GM04503 (cell line): ENCODE data around the gene ZNF821.
"Not testable (repeated sequence)": the region's sequence is repeated elsewhere in the genome, so short reads cannot be mapped to it uniquely, and the experiment has no call there.

Experiments
- DNase-seq: peaks from one replicate; pipeline ENCODE4 v3.0.0-alpha.2; 2012; ENCODE audit warnings: low read depth

Gene ZNF821

DNA sequence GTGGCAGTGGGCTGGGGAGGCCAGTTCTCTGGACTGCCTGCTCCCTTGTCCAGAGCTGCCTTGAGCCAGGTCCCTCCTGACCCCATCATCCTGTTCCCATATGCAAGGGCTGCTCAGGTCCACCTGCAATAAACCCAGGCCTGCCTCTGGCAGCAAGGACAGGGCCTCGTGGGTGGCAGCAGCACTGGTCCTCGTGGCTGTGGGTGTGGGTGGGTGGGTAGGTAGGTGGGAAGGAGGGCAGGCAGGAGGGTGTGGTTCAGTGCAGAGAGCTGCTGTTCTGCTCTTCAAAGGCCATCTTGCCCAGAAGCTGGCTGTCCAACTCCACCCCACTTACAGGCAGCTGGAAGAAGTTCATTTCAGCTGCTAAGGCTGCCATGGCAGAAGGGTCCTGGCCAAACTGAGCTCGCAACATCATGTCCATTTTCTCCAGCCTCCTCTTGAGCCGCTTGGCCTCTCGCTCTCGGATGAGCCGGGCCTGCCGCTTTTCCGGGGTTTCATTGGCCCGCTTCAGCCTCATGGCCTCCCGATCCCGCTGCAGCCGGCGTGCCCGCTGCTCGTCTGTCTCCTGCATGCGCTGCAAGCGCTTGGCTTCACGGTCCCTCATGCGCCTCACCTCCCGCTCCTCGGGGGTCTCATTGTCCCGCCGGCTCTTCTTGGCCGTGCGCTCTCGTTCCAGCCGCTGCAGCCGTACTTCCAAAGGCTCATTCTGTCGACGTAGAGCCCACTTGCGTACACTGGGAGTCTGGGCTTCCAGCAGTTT is 24.0 kb downstream of the ZNF821 start:
- DNase-seq = no peak

DNA sequence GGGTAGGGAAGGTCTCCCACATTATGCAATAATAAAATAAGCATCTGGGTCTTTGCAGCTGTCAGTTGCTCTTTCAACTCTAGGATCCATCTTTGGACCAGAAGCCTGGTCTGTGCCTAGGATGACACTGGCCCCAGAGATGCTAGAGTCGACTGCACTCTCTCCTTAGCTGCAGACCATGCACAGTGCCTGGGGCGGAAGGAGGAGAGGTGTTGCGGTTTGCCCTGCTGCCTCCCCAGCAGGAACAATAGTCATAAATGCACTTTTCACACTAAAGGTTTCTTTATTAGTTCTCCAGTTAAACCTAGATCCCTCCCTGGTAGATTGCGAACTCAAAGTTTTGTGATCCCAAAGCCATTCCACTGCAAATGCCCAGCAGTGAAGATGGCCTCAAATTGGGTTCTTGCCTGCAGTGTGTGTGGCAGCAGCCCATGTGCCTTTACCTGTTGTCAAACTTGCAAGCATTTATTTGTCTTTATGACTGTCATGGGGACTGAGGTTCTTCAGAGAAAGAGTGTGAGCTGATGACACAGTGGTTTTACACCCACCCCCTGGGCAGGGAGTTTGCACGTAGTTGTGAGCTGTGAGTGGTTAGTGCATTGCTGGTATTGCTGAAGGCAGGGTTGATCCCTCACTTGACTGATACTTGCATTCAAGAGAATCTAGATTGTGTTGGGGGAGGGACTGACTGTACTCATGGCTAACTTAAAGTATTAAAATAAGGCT is 27.9 kb downstream of the ZNF821 start:
- no peak for DNase-seq

DNA sequence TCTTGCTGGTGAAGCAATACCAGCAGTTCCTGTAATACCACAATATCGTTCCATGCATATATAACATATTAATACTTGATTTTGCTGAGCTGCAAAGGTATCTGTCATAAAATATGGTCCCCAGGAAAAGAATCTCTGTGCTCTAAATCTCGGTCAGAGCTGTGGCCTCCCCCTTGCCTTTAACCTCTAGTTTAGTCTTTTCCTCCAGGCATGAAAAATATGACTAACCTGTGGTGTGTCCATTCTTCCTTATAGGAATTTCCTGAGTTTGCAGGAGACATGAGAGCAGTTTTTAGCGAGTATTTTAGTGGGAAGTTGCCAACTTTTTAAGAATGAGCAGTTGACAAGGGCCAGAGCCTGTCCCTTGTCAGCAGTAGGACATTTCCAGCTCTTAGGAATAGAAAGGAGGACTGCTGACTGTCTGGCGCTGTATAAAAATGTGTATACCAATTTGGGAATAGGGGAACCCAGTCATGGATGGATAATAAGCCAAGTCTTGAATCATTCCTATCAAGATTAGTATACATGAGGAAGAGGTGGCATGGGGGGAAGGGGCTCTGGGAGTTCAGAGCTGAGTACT is 29.5 kb downstream of the ZNF821 start:
- no peak for DNase-seq

DNA sequence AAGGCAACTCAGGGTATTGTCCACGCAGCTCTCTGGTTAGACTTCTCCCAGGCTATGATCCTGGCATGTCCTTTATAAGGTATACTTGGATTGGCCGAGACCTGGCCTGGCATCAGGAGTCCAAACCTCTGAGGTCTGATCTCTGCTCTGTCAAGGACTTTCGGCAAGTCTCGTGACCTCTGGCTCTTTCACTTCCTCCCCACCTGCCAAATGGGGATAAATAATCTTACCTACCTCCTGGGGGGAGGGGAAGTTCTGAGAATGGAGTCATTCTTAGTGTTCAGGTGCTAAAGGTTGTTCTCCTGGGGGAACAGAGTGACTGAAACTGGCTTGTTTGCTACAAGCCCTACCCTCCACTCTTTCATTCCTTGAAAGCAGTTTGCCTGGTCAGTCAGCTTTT is 30.6 kb downstream of the ZNF821 start:
- no peak for DNase-seq

DNA sequence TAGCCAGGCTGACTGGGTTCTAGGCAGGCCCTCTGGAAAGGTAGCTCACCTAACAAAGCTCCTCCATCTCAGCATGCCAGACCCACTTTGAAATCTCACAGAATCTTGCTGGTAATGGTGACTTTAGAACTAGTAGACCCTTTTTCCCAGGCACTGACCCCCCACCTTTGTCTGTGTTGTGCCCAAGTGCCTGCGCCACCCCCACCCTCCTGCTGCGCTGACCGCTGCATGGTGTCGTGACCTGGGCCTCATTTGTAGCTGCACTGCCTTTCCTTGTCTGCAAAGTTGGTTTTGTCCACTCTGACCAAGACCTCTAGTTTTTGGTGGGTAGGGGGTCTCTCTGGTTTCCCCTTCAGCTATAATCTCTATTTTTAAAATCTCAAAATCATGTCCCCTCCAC is 31.4 kb downstream of the ZNF821 start:
- no peak for DNase-seq

DNA sequence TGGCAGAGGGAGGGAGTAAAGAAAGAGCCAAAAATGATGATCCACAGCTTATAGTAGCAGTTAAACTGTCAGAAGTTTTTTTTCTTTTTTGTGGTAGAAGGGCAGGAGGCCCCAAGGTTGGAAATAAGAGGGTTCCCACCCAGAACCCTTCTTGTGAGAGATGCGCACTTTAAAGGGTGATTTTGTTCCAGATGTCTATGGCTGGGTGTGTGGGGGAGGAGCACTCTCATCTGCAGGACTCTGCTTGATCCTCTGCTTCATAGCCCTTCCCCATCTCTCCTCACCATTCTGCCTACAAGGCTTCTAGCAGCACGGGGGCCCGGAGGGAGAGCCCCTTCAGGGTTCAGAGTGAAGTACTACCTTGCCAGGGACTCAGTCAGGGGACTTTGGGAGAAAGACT is 31.8 kb downstream of the ZNF821 start:
- DNase-seq = no peak

DNA sequence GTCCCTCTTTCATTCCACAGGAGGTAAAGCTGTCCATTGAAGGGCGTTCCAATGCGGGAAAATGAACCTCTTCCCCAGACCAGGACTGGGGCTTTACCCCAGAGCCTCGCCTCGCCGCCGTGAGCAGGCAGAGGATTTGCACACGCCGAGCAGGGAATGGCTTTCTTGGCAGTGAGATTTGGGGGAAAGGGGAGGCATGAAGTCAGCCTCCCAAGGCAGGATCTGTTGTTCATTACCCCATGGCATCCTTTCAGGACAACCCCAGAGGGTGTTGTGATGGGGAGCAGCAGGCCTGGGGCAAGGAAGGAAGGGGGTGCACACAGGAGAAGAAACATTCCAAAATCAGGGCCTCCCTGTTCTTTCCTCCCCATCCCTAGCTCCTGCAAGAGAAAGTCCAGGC is 32.2 kb downstream of the ZNF821 start:
- DNase-seq = no peak

DNA sequence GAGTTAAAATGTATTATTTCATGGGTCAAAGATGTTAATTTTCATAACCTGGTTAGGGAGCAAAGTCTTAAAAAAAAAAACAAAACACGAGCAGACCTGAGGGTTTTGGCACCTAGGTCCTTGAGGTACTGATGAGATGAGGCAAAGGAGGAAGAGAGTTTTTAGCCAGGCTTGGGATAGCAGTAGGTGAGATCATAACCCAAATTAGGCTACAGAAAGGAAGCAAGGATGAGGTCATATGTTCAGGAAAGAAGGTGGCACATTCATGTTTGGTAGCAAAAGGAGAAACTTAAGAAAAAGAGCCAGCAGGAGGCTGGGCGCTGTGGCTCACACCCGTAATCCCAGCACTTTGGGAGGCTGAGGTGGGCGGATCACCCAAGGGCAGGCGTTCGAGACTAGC is 35.4 kb downstream of the ZNF821 start:
- DNase-seq = no peak

DNA sequence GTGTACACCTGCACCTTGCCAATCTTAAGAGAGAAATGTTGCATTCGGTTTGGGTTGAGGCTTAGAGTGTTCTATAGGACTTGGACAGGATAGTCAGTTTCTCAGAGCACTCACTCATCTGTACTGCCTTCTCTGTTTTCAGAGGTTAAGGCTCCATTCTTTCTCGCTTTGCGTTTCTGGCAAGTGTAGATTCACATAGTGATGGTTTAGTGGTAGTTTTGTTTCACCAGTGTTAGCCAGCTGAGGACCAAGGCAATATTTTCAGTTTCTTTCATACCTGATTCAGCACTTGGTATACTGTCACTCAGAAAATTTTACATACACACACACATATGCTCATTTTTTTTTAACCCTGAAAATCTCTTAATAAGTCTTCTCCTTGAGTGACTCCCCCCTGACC is 36.9 kb downstream of the ZNF821 start:
- DNase-seq = no peak

DNA sequence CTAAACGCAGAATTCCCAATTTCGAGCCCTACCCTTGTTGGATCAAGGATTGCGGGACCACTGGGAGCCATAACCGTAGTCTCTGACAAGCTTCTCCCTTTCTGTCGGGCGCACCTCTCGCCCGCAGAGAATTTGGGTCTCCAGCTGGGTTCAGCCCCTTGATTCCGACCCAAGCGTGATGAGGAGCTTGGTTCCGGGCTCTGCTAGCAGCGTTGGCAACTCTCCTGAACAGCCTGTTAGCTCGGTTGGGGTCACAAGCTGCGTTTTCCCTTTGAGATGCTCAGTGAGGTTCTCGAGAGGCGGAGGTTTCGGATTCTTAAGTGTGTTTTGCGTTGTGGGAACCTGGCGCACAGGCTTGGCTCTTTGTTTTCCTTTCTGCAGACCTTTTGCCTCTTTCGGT is 37.6 kb downstream of the ZNF821 start:
- DNase-seq = no peak

DNA sequence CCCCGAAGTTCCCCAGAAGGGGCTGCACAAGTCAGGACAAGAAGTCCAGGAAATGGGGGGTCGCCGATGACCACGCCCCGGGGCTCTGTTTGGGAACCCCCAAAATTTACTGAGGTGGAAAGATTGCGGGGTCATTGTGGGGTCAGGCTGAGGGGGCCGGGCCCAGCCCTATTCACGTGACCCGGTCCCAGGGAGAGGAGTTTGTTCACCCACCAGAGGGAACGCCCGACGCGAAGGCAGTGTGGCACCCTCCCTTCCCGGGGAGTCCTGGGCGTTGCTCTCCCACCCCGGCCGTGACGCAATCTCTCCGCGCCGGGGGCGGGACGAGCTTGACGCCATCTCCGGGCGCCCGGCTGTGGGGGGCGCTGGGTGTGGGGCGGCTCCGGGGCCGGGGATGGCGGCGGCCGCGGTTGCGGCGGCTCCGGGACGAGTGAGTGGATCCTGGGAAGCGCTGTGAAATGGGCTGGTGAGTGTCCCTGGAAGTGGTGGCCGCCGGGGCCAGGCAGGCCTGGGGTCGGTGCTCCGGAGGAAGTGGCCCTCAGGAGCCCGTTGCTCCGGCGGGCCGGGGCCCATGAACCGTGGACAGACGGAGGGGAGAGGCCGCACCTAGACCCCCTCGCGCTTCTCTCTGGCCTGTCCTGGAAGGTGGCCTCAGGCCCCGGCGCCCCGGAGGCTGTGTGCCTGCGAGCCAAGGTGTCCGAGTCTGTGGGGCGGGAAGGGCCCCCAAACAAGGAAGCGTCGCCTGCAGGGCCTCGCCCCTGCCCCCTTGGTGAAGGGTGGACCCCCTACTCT is 38.1 kb downstream of the ZNF821 start, which contains the start of gene ATXN1L:
TSS of gene ATXN1L (plus strand) at position 338 of the 792 bp plus-strand sequence. CDS start 3,765 bp downstream, outside the sequence.
- peak; percentile 60 for DNase-seq

DNA sequence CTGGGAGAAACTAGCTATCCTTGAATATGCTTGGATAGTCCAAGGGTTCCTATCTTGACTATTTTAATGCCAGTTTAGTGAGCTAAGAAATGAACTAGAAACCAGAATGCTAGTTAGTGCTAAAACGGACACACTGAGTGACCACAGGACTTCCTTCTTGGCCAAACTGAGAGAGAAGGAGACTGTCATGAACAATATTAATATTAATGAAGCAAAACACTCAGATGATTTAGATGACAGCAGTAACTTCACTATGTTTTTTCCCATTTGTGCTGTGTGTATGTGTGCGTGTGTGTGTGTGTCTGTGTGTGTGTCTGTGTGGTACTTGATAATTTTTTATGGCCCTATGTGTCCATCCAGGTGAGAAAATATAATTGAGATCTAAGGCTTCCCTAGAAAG is 40.4 kb downstream of the ZNF821 start:
- no peak for DNase-seq

DNA sequence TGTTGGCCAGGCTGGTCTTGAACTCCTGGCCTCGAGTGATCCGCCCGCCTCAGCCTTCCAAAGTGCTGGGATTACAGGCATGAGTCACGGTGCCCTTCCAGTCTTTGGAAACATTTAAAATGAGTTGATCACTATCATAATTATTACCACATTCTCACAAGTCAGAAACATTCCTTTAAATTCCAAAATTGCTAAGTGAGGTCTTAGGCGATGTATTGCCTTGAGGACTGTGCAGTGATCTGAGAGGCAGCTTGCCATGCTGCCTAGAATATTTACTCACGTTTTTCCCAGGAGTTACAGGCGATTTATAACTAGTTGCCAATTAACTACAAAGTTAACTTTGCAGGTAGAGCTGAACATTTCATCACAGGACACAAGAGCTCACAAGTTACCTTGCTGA is 43.9 kb downstream of the ZNF821 start:
- DNase-seq = peak; percentile 68

DNA sequence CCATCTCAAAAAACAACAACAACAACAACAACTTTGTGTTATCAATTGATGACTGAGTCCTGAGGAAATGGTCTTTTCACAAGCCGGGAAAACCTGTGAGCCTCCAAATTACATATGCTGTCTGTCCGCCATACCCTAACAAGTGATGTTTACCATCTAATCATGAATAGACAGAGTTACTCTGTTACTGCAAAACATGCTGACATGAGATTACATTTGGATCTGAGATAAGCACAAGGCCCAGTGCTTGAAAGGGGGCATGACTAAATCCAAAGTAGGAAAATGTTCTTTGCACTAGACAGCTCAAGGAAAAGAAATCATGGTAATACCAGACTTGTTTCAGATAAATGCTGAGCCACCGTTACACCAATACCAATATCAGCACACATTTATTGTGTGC is 46.8 kb downstream of the ZNF821 start:
- no peak for DNase-seq

DNA sequence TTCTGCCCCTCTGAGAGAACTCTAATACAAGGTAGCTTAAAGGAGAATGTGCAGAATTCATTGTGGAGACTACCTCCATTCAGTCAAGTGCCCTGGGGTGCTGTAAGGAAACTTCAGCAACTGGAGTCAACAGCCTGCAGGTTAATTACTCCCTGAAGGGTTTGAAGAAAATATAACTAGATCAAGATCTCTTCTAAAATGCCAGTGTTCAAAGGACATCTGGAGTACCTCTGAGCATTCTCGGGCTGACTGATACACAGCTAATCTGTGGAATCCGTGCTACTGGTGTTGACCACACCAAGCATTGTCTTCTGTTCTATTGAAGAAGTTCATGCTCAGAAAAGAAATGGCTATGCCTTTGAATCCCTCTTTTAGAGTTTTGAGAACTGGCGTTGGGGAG is 49.7 kb downstream of the ZNF821 start:
- no peak for DNase-seq

DNA sequence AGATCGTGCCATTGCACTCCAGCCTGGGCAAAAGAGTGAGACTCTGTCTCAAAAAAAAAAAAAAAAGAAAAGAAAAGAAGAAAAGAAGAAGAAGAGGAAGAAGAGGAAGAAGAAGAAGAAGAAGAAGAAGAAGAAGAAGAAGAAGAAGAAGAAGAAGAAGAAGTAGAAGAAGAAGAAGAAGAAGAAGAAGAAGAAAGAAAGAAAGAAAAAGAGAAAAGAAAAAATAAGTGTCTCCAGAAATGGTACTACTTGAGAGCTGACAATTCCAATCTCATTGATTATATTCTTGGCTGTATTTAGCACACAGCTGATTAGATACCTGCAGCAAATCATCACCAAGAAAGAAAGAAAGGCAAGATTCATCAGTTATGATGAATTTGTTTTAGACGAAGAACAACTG is 51.9 kb downstream of the ZNF821 start:
- DNase-seq = not testable (repeated sequence)

DNA sequence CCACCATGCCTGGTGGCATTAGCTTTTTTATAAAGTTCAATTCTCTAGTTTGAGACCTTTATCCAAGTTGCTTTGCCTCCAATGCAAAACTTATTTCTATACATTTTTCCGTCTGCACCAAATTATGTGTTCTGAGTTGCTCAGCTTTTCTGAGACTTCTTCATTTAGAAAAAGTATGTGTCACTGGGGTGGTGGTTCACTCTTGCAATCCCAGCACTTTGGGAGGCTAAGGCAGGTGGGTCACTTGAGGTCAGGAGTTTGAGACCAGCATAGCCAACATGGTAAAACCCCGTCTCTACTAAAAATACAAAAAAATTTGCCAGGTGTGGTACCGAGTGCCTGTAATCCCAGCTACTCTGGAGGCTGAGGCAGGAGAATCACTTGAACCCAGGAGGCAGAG is 52.3 kb downstream of the ZNF821 start:
- not testable (repeated sequence) for DNase-seq

DNA sequence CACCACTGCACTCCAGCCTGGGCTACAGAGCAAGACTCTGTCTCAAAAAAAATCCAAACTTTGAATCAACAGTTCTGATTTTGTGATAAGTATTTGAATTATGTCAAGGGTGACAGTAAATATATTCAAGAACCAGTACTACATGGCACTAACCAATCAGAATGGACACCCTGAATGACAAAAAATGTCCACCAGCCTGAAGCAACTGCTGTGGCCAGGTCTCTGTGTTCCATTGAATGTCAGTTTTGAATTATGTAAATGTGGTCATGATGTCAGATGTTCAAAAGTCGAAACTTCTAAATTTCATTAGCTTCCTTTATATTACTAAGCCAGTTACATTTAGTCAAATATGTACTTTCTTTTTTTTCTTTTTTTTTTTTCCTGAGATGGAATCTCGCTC is 53.6 kb downstream of the ZNF821 start:
- no peak for DNase-seq

DNA sequence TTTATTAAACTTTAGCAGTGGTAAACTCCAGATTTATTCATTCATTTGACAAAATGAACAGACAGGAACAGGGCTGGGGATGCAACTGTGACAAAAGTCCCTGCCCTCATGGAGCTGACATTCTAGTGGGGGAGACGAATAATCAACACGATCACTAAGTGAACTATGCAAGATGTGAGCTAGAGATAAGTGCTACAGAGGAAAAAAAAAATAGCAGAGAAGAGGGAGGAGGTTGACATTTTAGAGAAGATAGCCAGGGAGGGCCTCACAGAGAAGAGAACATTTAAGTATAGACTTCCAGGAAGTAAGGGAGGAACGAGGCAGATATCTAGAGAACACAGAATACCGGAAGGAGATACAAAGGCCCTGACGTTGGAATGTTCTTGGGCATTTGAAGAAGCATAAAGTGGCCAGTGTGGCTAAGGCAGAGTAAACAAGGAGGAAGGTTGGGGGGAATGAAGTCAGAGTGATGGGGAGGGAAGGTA is 57.4 kb downstream of the ZNF821 start:
- DNase-seq = no peak

DNA sequence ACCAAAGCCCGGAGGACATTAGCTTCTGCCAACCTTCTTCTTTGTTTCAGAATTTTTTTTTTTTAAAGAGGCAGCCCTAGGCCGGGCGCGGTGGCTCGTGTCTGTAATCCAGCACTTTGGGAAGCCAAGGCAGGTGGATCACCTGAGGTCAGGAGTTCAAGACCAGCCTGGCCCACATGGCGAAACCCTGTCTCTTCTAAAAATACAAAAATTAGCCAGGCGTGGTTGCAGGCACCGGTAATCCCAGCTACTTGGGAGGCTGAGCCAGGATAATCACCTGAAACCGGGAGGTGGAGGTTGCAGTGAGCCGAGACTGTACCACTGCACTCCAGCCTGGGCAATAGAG is 66.9 kb downstream of the ZNF821 start:
- not testable (repeated sequence) for DNase-seq

DNA sequence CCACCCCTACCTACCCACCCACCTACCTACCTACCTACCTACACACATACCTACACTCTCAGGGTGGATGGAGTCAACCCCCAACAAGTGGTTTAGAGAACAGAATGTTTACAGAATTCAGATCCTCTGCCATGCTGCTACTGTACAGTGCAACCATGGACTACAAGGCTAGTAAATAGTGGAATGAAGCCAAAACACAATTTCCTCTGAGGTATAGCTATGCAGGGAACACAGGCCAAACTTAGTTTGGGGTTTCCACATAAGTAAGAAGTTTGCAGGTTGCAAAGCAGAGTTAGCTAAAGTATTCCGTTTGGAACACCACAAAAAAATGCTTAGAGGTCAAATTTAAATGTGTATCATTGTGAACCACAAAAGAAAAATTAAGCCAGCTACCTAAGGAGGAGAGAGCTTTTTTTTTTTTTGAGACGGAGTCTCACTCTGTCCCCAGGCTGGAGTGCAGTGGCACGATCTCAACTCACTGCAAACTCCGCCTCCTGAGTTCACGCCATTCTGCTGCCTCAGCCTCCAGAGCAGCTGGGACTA is 72.7 kb downstream of the ZNF821 start:
- no peak for DNase-seq

DNA sequence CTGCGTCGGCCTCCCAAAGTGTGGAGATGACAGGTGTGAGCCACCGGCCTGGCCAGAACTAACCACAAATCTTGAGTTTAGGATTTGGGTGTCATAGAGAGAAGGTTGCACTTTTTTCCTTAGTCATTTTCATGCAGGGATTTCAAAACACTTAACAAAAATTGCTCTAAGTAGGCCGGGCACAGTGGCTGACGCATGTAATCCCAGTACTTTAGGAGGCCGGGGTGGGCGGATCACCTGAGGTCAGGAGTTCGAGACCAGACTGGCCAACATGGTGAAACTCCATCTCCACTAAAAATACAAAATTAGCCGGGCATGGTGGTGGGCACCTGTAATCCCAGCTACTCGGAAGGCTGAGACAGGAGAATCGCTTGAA is 73.8 kb downstream of the ZNF821 start:
- not testable (repeated sequence) for DNase-seq
